Caco-2 (cell line): ENCODE data around the gene TMEM250. TPM values are rescaled to one million over a fixed set of nuclear protein-coding genes. Genes with fewer than 3 reads are reported as not detected.

ENCODE experiments used
- BruUV-seq: library from RNA; stranded (reverse); fragments of 400-500 nt; replicated peaks from 2 replicates; lab custom pipeline; 2021; lab: Mats Ljungman, UMichigan
- CTCF ChIA-PET: fragments of 300-600 bp; sonication (Branson Sonifier 250); formaldehyde crosslinking; loops from one replicate; lab custom pipeline; 2022; ENCODE audit warnings: antibody characterized with exemption; lab: Charles Lee
- POLR2A ChIA-PET: fragments of 300-600 bp; sonication (Branson Sonifier 250); formaldehyde crosslinking; loops from one replicate; lab custom pipeline; 2022; ENCODE audit warnings: antibody characterized with exemption; lab: Charles Lee
- DNase-seq, 2 experiments: peaks; one replicate each; pipeline versions ENCODE4 v3.0.0 to v3.0.0-alpha.2; 2020 to 2022
- H3K27me3 ChIP-seq: replicated peaks from 2 replicates; pipeline ENCODE4 v1.6.0; 2011; ENCODE audit warnings: low read length; ENCODE audit not compliant: control insufficient read depth, insufficient read depth
- H3K36me3 ChIP-seq: 2 replicates; pipeline ENCODE4 v1.5.1; 2011; ENCODE audit warnings: low read length; ENCODE audit not compliant: control insufficient read depth, insufficient read depth
- H3K4me1 ChIP-seq: fragments of 250-450 bp; sonication (Bioruptor Pico); 2 replicates; pipeline ENCODE4 v1.5.1; 2020; ENCODE audit warnings: mild to moderate bottlenecking
- H3K4me3 ChIP-seq: 2 replicates; pipeline ENCODE4 v1.5.1; 2011; ENCODE audit warnings: low read depth, mild to moderate bottlenecking, control low read depth, low read length
- H3K9me3 ChIP-seq: fragments of 250-450 bp; sonication (Bioruptor Pico); 2 replicates; pipeline ENCODE4 v1.5.1; 2020; ENCODE audit warnings: mild to moderate bottlenecking, moderate library complexity
- H3K27ac Mint-ChIP-seq: one replicate; pipeline ENCODE4 v1.8.0; 2022; ENCODE audit warnings: mixed read lengths; ENCODE audit not compliant: unreplicated experiment
- H3K27me3 Mint-ChIP-seq: one replicate; pipeline ENCODE4 v1.8.0; 2022; ENCODE audit warnings: mixed read lengths; ENCODE audit not compliant: insufficient read depth, unreplicated experiment
- H3K36me3 Mint-ChIP-seq: one replicate; pipeline ENCODE4 v1.8.0; 2022; ENCODE audit warnings: mild to moderate bottlenecking, mixed read lengths; ENCODE audit not compliant: insufficient read depth, unreplicated experiment
- H3K4me1 Mint-ChIP-seq: one replicate; pipeline ENCODE4 v1.8.0; 2022; ENCODE audit warnings: low read depth, mixed read lengths; ENCODE audit not compliant: unreplicated experiment
- H3K4me3 Mint-ChIP-seq: one replicate; pipeline ENCODE4 v1.8.0; 2022; ENCODE audit warnings: mild to moderate bottlenecking, moderate library complexity, mixed read lengths; ENCODE audit not compliant: unreplicated experiment
- H3K9me3 Mint-ChIP-seq: one replicate; pipeline ENCODE4 v1.8.0; 2022; ENCODE audit warnings: mixed read lengths; ENCODE audit not compliant: unreplicated experiment
- CTCF ChIP-seq, 2 experiments: fragments of 200-600 bp in 1 of 2; IDR thresholded peaks; 1 replicate in 1 of 2; 2 replicates in 1 of 2; pipeline versions ENCODE4 v1.5.1 to v1.8.0; 2011 to 2022; ENCODE audit warnings: antibody characterized with exemption in 1 of 2, control low read depth in 1 of 2, inconsistent platforms in 1 of 2, low read depth in 1 of 2, low read length in 1 of 2, mild to moderate bottlenecking in 1 of 2, moderate library complexity in 1 of 2; ENCODE audit not compliant: insufficient read depth in 1 of 2, severe bottlenecking in 1 of 2, unreplicated experiment in 1 of 2
- intact Hi-C: fragments of 100-400 bp; cut with micrococcal nuclease; formaldehyde crosslinking; loops from one replicate; pipeline ENCODE4 v1.10.0; 2022; ENCODE audit not compliant: unreplicated experiment
- total RNA-seq: library from RNA; stranded (reverse); gene quantifications from 2 replicates; pipeline ENCODE4 v1.2.3, GENCODE V29; 2022

The TMEM250 gene
- total RNA-seq, 1 experiment from 2014 or later: 38.2 TPM

- no peak for DNase-seq
- Histone ChIP-seq H3K9me3 (no peaks in the 10 kb centered on the region), H3K27me3 (no peaks in the 10 kb centered on the region), H3K36me3 (no peaks in the 10 kb centered on the region; the same call in 1 of the 2 replicates), H3K4me1 (no peaks in the 10 kb centered on the region; the same call in 1 of the 2 replicates), H3K4me3 (no peak overlapping the region)
- intact Hi-C loops: no loop called here
- Mint-ChIP-seq H3K27ac (peak overlapping the region; percentile 27), H3K4me1 (peaks cover 5% of the 10 kb centered on the region), H3K36me3 (peaks cover 15% of the 10 kb centered on the region), H3K4me3 (no peak overlapping the region), H3K9me3 (no peaks in the 10 kb centered on the region), H3K27me3 (no peaks in the 10 kb centered on the region)
- BruUV-seq: no TSS peak
- no peak for TF ChIP-seq CTCF (IDR thresholded peaks at IDR 0.05; ENCODE audit: insufficient read depth in 1 of 2, low read depth in 1 of 2, low read length in 1 of 2, severe bottlenecking in 1 of 2, unreplicated experiment in 1 of 2)
- ChIA-PET POLR2A (no interaction called here), CTCF (no interaction called here)
Measured at GRCh38 chr9:136077491-136077890, 41.2 kb downstream of the TMEM250 start.

GRCh38 chr9:136075881-136076678 is 42.6 kb downstream of the TMEM250 start:
- BruUV-seq: no TSS peak
- no peak overlapping the region for H3K4me3 Mint-ChIP-seq
- Histone ChIP-seq H3K9me3 (no peaks in the 10 kb centered on the region), H3K4me1 (no peaks in the 10 kb centered on the region; the same call in 1 of the 2 replicates), H3K4me3 (no peak overlapping the region), H3K36me3 (no peaks in the 10 kb centered on the region; the same call in 1 of the 2 replicates), H3K27me3 (no peaks in the 10 kb centered on the region)
- no peaks in the 10 kb centered on the region for H3K27me3 Mint-ChIP-seq
- H3K4me1 Mint-ChIP-seq: peaks cover 5% of the 10 kb centered on the region
- H3K9me3 Mint-ChIP-seq: no peaks in the 10 kb centered on the region
- peaks cover 16% of the 10 kb centered on the region for H3K36me3 Mint-ChIP-seq
- no peak for TF ChIP-seq CTCF (IDR thresholded peaks at IDR 0.05; ENCODE audit: insufficient read depth in 1 of 2, low read depth in 1 of 2, low read length in 1 of 2, severe bottlenecking in 1 of 2, unreplicated experiment in 1 of 2)
- no peak overlapping the region for H3K27ac Mint-ChIP-seq
- CTCF ChIA-PET: no interaction called here
- POLR2A ChIA-PET: no interaction called here
- no peak for DNase-seq
- intact Hi-C loops: no loop called here

GRCh38 chr9:136075134-136075841 is 43.4 kb downstream of the TMEM250 start:
- intact Hi-C loops: no loop called here
- H3K4me3 ChIP-seq: no peak overlapping the region
- no peak for DNase-seq
- no TSS peak for BruUV-seq
- CTCF ChIA-PET: no interaction called here
- H3K4me1 Mint-ChIP-seq: peaks cover 5% of the 10 kb centered on the region
- H3K27ac Mint-ChIP-seq: no peak overlapping the region
- peaks cover 16% of the 10 kb centered on the region for H3K36me3 Mint-ChIP-seq
- TF ChIP-seq CTCF (IDR thresholded peaks at IDR 0.05; ENCODE audit: insufficient read depth in 1 of 2, low read depth in 1 of 2, low read length in 1 of 2, severe bottlenecking in 1 of 2, unreplicated experiment in 1 of 2): no peak
- H3K4me1 ChIP-seq: no peaks in the 10 kb centered on the region; the same call in 1 of the 2 replicates
- POLR2A ChIA-PET: no interaction called here
- peaks cover 5% of the 10 kb centered on the region for H3K9me3 Mint-ChIP-seq
- H3K4me3 Mint-ChIP-seq: no peak overlapping the region
- H3K36me3 ChIP-seq: no peaks in the 10 kb centered on the region; the same call in 1 of the 2 replicates
- H3K9me3 ChIP-seq: no peaks in the 10 kb centered on the region
- no peaks in the 10 kb centered on the region for H3K27me3 ChIP-seq
- no peaks in the 10 kb centered on the region for H3K27me3 Mint-ChIP-seq
